K562 (cell line): ENCODE results near the gene LUZP1. TPM values are rescaled to one million over a fixed set of nuclear protein-coding genes. Genes with fewer than 3 reads are reported as not detected.

Source experiments
- ATAC-seq: fragments of 200-7000 bp; cut with Tn5 transposase; 3 replicates; pipeline ENCODE4 v1.9.1; 2020; ENCODE audit warnings: moderate library complexity
- BruUV-seq: library from RNA; stranded (reverse); fragments of 400-500 nt; replicated peaks from 2 replicates; lab custom pipeline; 2021; lab: Mats Ljungman, UMichigan
- CTCF ChIA-PET: fragments of 300-600 bp; formaldehyde crosslinking; extraction: SDS; loops from one replicate; lab custom pipeline; 2021; ENCODE audit warnings: low intra/inter-chr PET ratio; lab: Yijun Ruan, JAX
- POLR2A ChIA-PET: fragments of 300-600, 350-650 bp; sonication (Branson Sonifier 250); formaldehyde crosslinking; extraction: SDS; loops from one replicate; lab custom pipeline; 2021; ENCODE audit warnings: antibody characterized with exemption, inconsistent platforms; lab: Yijun Ruan, JAX
- DNase-seq, 4 experiments: peaks; one replicate each; pipeline versions ENCODE4 v3.0.0 to v3.0.0-alpha.2; 2011 to 2018; ENCODE audit warnings: low spot score in 3 of 4, mixed read lengths in 3 of 4; ENCODE audit errors: extremely low read depth in 1 of 4
- FAIRE-seq: peaks from 2 replicates; lab custom pipeline; 2011; peaks lifted over from hg19 to GRCh38; lab: Jason Lieb, UNC
- H2AFZ ChIP-seq: 2 replicates; pipeline ENCODE4 v1.6.0; 2011; ENCODE audit warnings: low read depth, low read length, control low read depth, inconsistent platforms
- H3K27ac ChIP-seq: fragments of 200-600 bp; 3 replicates; pipeline ENCODE4 v1.8.0; 2011; ENCODE audit warnings: low read depth, mild to moderate bottlenecking, control low read depth, inconsistent platforms, low read length, moderate library complexity, mixed read lengths; ENCODE audit errors: extremely low read depth
- H3K27me3 ChIP-seq, 2 experiments: fragments of 300-600 bp in 1 of 2; 2 replicates in 1 of 2; 3 replicates in 1 of 2; pipeline versions ENCODE4 v1.6.0 to v1.8.0; 2011; ENCODE audit warnings: inconsistent platforms in 2 of 2, low read length in 2 of 2, mild to moderate bottlenecking in 1 of 2, mixed read lengths in 1 of 2, moderate library complexity in 1 of 2; ENCODE audit not compliant: control insufficient read depth in 2 of 2, insufficient read depth in 2 of 2
- H3K36me3 ChIP-seq: fragments of 300-600 bp; 3 replicates; pipeline ENCODE4 v1.8.0; 2011; ENCODE audit warnings: mild to moderate bottlenecking, low read length, inconsistent platforms; ENCODE audit not compliant: control insufficient read depth, insufficient read depth
- H3K4me1 ChIP-seq, 2 experiments: fragments of 200-600 bp in 1 of 2; replicated peaks in 1 of 2; 2 replicates in 1 of 2; 3 replicates in 1 of 2; pipeline versions ENCODE4 v1.5.1 to v1.8.0; 2011; ENCODE audit warnings: inconsistent platforms in 2 of 2, low read length in 2 of 2, mild to moderate bottlenecking in 1 of 2, mixed read lengths in 1 of 2, moderate library complexity in 1 of 2; ENCODE audit not compliant: control insufficient read depth in 2 of 2, insufficient read depth in 2 of 2
- H3K4me2 ChIP-seq: 2 replicates; pipeline ENCODE4 v1.6.1; 2011; ENCODE audit warnings: low read length, control low read depth, inconsistent platforms, mixed read lengths; ENCODE audit not compliant: insufficient read depth
- H3K4me3 ChIP-seq: fragments of 200-600 bp; sonication (generic), shearing (Covaris generic); 2 replicates; pipeline ENCODE4 v1.5.1; 2016; ENCODE audit warnings: control low read depth, inconsistent platforms
- H3K79me2 ChIP-seq: fragments of 200-600 bp; 3 replicates; pipeline ENCODE4 v1.8.0; 2011; ENCODE audit warnings: low read length, inconsistent platforms; ENCODE audit not compliant: control insufficient read depth, insufficient read depth
- H3K9ac ChIP-seq, 2 experiments: 2 replicates each; pipeline versions ENCODE4 v1.6.0 to v1.6.1; 2011; ENCODE audit warnings: low read depth in 2 of 2, low read length in 2 of 2, control low read depth in 1 of 2, inconsistent platforms in 1 of 2, mild to moderate bottlenecking in 1 of 2, mixed read lengths in 1 of 2; ENCODE audit not compliant: insufficient read depth in 1 of 2
- H3K9me1 ChIP-seq: one replicate; pipeline ENCODE4 v1.6.0; 2011; ENCODE audit warnings: inconsistent platforms, mild to moderate bottlenecking, low read length, moderate library complexity; ENCODE audit not compliant: control insufficient read depth, insufficient read depth
- H3K9me3 ChIP-seq: replicated peaks from 2 replicates; pipeline ENCODE4 v1.5.1; 2011; ENCODE audit warnings: low read depth, low read length, inconsistent platforms; ENCODE audit not compliant: control insufficient read depth, insufficient read depth
- H4K20me1 ChIP-seq: replicated peaks from 2 replicates; pipeline ENCODE4 v1.6.1; 2011; ENCODE audit warnings: low read length, inconsistent platforms, mixed read lengths; ENCODE audit not compliant: control insufficient read depth, insufficient read depth
- ETV6 ChIP-seq, 3 experiments: fragments of 150-350 bp in 1 of 3; sonication (generic) in 1 of 3; formaldehyde crosslinking in 1 of 3; IDR thresholded peaks; 2 replicates each; pipeline versions ENCODE4 v1.6.1 to v1.8.0; 2014 to 2022; ENCODE audit warnings: borderline replicate concordance in 2 of 3, low read depth in 2 of 3, antibody characterized with exemption in 1 of 3, low read length in 1 of 3, mild to moderate bottlenecking in 1 of 3, missing genetic modification reagents in 1 of 3
- FOXK1 ChIP-seq: sonication (generic); formaldehyde crosslinking; IDR thresholded peaks from 2 replicates; pipeline ENCODE4 v1.8.0; 2022; ENCODE audit warnings: missing genetic modification reagents, mild to moderate bottlenecking, borderline replicate concordance
- MAFK ChIP-seq: IDR thresholded peaks from 2 replicates; pipeline ENCODE4 v1.6.1; 2011; ENCODE audit warnings: low read length, improper control_type of control experiment
- NFATC3 ChIP-seq: fragments of 450-650 bp; IDR thresholded peaks from 2 replicates; pipeline ENCODE4 v1.6.1; 2017; ENCODE audit warnings: mild to moderate bottlenecking
- TAF15 ChIP-seq: fragments of 200-400 bp; formaldehyde crosslinking; IDR thresholded peaks from 2 replicates; pipeline ENCODE4 v1.6.1; 2017; ENCODE audit warnings: mild to moderate bottlenecking, low read depth, low read length, moderate library complexity
- ZNF384 ChIP-seq: IDR thresholded peaks from 2 replicates; pipeline ENCODE4 v1.6.1; 2012; ENCODE audit warnings: low read depth, low read length, improper control_type of control experiment
- ZNF589 ChIP-seq: fragments of 200-800 bp; sonication (Bioruptor generic); IDR thresholded peaks from 2 replicates; pipeline ENCODE4 v1.6.1; 2016; ENCODE audit warnings: low read depth, missing genetic modification characterization, missing compliant biosample characterization
- ZNF695 ChIP-seq: fragments of 450-650 bp; formaldehyde crosslinking; IDR thresholded peaks from 2 replicates; pipeline ENCODE4 v1.4.0; 2020; ENCODE audit warnings: mild to moderate bottlenecking, moderate library complexity
- WGBS: fragments of 100-300 bp; shearing (Covaris generic); methylation state at CpG from one replicate; pipeline ENCODE4 v1.1.6; 2016; ENCODE audit warnings: low coverage, mixed read lengths; ENCODE audit not compliant: insufficient coverage; ENCODE audit errors: missing lambda C conversion rate; 5-methylcytosine and 5-hydroxymethylcytosine counted together
- in situ Hi-C: fragments of 300-500 bp; cut with MboI; formaldehyde crosslinking; loops from 4 replicates; pipeline ENCODE4 v1.15.0; 2018; ENCODE audit warnings: inconsistent platforms, mixed read lengths
- intact Hi-C: fragments of 100-400 bp; cut with micrococcal nuclease; formaldehyde crosslinking; loops from 2 replicates; pipeline ENCODE4 v1.14.2; 2022
- polyA plus RNA-seq, 8 experiments: library from polyadenylated mRNA; depleted of rRNA in 4 of 8; stranded (reverse) in 5 of 8; unstranded in 3 of 8; fragments of >200 nt; fragmentation: Nextera tagmentation in 2 of 8; fragmentation: Illumina TruSeq in 1 of 8; extraction: Ambion mirVana in 2 of 8; extraction: Trizol in 1 of 8; gene quantifications; 2 replicates each; pipeline versions ENCODE4 v1.2.1 to v1.2.3, GENCODE V29; 2011 to 2014; ENCODE audit warnings: inconsistent platforms in 1 of 8, missing spikeins in 1 of 8
- total RNA-seq, 7 experiments: library from RNA; depleted of rRNA in 6 of 7; stranded (reverse); fragments of >200 nt in 6 of 7; fragmentation: Illumina TruSeq in 2 of 7; extraction: Trizol in 2 of 7; gene quantifications; 2 replicates each; pipeline versions ENCODE4 v1.2.1 to v1.2.3, GENCODE V29; 2011 to 2021; ENCODE audit warnings: low replicate concordance in 1 of 7
- TF ChIP-seq, protein P1 (sequence below): fragments of 450-650 bp; formaldehyde crosslinking; IDR thresholded peaks from 2 replicates; pipeline ENCODE4 v1.4.0; 2020; ENCODE audit warnings: mild to moderate bottlenecking
- TF ChIP-seq, protein P2 (sequence below): sonication (generic); formaldehyde crosslinking; IDR thresholded peaks from 2 replicates; pipeline ENCODE4 v1.8.0; 2022; ENCODE audit warnings: missing genetic modification reagents, mild to moderate bottlenecking, borderline replicate concordance

Gene LUZP1
- total and polyA plus RNA-seq, 9 of the 15 experiments (the other 6 are each of a cell fraction or from before 2014, with no cell fraction given) = 6.5 to 19.1 (median 12.4) TPM

DNA sequence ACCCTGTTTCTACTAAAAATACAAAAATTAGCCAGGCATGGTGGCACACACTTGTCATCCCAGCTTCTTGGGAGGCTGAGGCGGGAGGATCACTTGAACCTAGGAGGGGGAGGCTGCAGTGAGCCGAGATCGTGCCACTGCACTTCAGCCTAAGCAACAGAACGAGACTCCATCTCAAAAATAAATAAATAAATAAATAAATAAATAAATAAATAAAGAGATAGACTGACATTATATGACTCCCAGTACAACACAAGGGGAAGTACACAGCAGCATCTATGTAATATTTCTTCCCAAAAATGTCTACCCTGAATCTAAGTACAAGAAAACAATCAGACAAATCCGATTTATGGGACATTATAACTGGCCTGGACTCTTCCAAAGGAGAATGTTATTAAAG is 35.1 kb downstream of the LUZP1 start:
- WGBS = 83% methylated on average over 5 of the region's 5 CpGs
- intact Hi-C loops = no loop called here
- FAIRE-seq (no peak), DNase-seq (no peak), ATAC-seq (no peak)
- Histone ChIP-seq H3K27ac (no peak overlapping the region), H3K36me3 (no peaks in the 10 kb centered on the region; the same call in 2 of the 3 replicates), H4K20me1 (no peaks in the 10 kb centered on the region), H3K79me2 (peaks cover 28% of the 10 kb centered on the region), H3K9me3 (no peaks in the 10 kb centered on the region), H3K9me1 (no peaks in the 10 kb centered on the region), H3K4me3 (no peak overlapping the region), H2AFZ (no peak overlapping the region), H3K4me2 (no peak overlapping the region), H3K9ac (no peak overlapping the region), H3K27me3 (no peaks in the 10 kb centered on the region), H3K4me1 (no peaks in the 10 kb centered on the region)
- in situ Hi-C loops = no loop called here
- CTCF ChIA-PET = no interaction called here
- no TSS peak for BruUV-seq
- POLR2A ChIA-PET = interaction anchor here (0.7 to 4.9 kb wide), 4 partner anchors 10 to 413 kb away, joined by 3 to 21 read pairs (median 8); no protein-coding TSS in a partner anchor
- TF ChIP-seq, protein P1, sequence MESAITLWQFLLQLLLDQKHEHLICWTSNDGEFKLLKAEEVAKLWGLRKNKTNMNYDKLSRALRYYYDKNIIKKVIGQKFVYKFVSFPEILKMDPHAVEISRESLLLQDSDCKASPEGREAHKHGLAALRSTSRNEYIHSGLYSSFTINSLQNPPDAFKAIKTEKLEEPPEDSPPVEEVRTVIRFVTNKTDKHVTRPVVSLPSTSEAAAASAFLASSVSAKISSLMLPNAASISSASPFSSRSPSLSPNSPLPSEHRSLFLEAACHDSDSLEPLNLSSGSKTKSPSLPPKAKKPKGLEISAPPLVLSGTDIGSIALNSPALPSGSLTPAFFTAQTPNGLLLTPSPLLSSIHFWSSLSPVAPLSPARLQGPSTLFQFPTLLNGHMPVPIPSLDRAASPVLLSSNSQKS = no peak
- no peak for TF ChIP-seq MAFK
- TF ChIP-seq NFATC3 = no peak
- TF ChIP-seq, protein P2, sequence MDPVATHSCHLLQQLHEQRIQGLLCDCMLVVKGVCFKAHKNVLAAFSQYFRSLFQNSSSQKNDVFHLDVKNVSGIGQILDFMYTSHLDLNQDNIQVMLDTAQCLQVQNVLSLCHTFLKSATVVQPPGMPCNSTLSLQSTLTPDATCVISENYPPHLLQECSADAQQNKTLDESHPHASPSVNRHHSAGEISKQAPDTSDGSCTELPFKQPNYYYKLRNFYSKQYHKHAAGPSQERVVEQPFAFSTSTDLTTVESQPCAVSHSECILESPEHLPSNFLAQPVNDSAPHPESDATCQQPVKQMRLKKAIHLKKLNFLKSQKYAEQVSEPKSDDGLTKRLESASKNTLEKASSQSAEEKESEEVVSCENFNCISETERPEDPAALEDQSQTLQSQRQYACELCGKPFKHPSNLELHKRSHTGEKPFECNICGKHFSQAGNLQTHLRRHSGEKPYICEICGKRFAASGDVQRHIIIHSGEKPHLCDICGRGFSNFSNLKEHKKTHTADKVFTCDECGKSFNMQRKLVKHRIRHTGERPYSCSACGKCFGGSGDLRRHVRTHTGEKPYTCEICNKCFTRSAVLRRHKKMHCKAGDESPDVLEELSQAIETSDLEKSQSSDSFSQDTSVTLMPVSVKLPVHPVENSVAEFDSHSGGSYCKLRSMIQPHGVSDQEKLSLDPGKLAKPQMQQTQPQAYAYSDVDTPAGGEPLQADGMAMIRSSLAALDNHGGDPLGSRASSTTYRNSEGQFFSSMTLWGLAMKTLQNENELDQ (CRISPR knock-in tag) = no peak
- no peak for TF ChIP-seq TAF15
- no peak for TF ChIP-seq FOXK1 (CRISPR knock-in tag)
- no peak for TF ChIP-seq ETV6 (IDR thresholded peaks at IDR 0.05; ENCODE audit: borderline replicate concordance in 1 of 2, low read depth in 2 of 2, low read length in 1 of 2)
- no peak for TF ChIP-seq ETV6 (CRISPR knock-in tag; IDR thresholded peaks at IDR 0.05; ENCODE audit: borderline replicate concordance)
- no peak for TF ChIP-seq ZNF695 (CRISPR knock-in tag)
- TF ChIP-seq ZNF384 = no peak
- TF ChIP-seq ZNF589 = no peak
